ENCODE data around the gene TSPAN9. TPM values are rescaled to one million over a fixed set of nuclear protein-coding genes. Genes with fewer than 3 reads are reported as not detected.

The TSPAN9 gene
- total and polyA plus RNA-seq, 2 of the 4 experiments (the other 2 are of a cell fraction): 17.7 to 39.1 TPM

- dilution Hi-C loops (cut with HindIII; ENCODE audit: low sequenced_read_pairs, unreplicated experiment): no loop called here
- ChIA-PET POLR2A (ENCODE audit: unreplicated experiment) (interaction anchor here (0.6 kb wide), 1 partner anchor 15 kb away, joined by 4 read pairs; no protein-coding TSS in a partner anchor), CTCF (interaction anchor here (0.6 kb wide), 1 partner anchor 32 kb away, joined by 6 read pairs; no protein-coding TSS in a partner anchor)
- no peak overlapping the region for H3K4ac ChIP-seq (ENCODE audit: low read depth, low read length)
- H3K9me1 ChIP-seq (ENCODE audit: insufficient read depth, low read length): peaks cover 7% of the 10 kb centered on the region; the same call in 1 of the 2 replicates
- H3K23ac ChIP-seq (ENCODE audit: low read depth, low read length): no peak overlapping the region
- H2BK20ac ChIP-seq (ENCODE audit: low read depth, low read length): no peak overlapping the region
- no peak overlapping the region for H2BK120ac ChIP-seq (ENCODE audit: low read depth, low read length)
- no peak overlapping the region for H3K18ac ChIP-seq (ENCODE audit: low read depth, low read length)
- no peak overlapping the region for H3K4me3 ChIP-seq (ENCODE audit: insufficient read depth, low read depth, low read length)
- no peaks in the 10 kb centered on the region for H3K27me3 ChIP-seq (ENCODE audit: control insufficient read depth, insufficient read depth, low read length)
- no TSS peak for BruUV-seq (replicated peaks)
- WGBS, 2 experiments (ENCODE audit: extremely low coverage in 2 of 2, insufficient read length in 1 of 2): 83% methylated on average over 4 of the region's 17 CpGs; no CpG with 5 or more reads in 1 of the 2 experiments
- H3K4me2 ChIP-seq (ENCODE audit: low read depth, low read length): no peak overlapping the region
- no peak overlapping the region for H4K91ac ChIP-seq (ENCODE audit: insufficient read depth, low read depth, low read length)
- no peak overlapping the region for H4K8ac ChIP-seq (ENCODE audit: low read depth in 2 of 2, low read length in 2 of 2)
- no peak overlapping the region for H3K14ac ChIP-seq (replicated peaks; ENCODE audit: low read depth, low read length)
- H2BK5ac ChIP-seq (ENCODE audit: low read depth, low read length, poor library complexity, severe bottlenecking): no peak overlapping the region
- in situ Hi-C loops (cut with MboI; ENCODE audit: low sequenced_read_pairs): no loop called here
- no peak overlapping the region for H3K9ac ChIP-seq (ENCODE audit: low read depth, low read length)
- no peak overlapping the region for H2BK15ac ChIP-seq (ENCODE audit: low read depth, low read length)
- no peak overlapping the region for H3K56ac ChIP-seq (ENCODE audit: extremely low read depth, insufficient read depth, low read length)
- intact Hi-C loops (cut with micrococcal nuclease): no loop called here
- H4K20me1 ChIP-seq (ENCODE audit: insufficient read depth, low read length): peaks cover 7% of the 10 kb centered on the region
- H3K36me3 ChIP-seq (ENCODE audit: control insufficient read depth, insufficient read depth, low read length): peaks cover 5% of the 10 kb centered on the region
- no peak overlapping the region for H4K5ac ChIP-seq (ENCODE audit: low read depth, low read length)
- no peak overlapping the region for H3K27ac ChIP-seq (ENCODE audit: insufficient read depth, low read length)
- ATAC-seq (ENCODE audit: low read depth) (no peak), DNase-seq (no peak)
- no peak overlapping the region for H2AK9ac ChIP-seq (replicated peaks; ENCODE audit: low read depth, low read length, poor library complexity)
- TF ChIP-seq RAD21 (IDR thresholded peaks at IDR 0.05; ENCODE audit: low read length): no peak
- TF ChIP-seq, protein P1, sequence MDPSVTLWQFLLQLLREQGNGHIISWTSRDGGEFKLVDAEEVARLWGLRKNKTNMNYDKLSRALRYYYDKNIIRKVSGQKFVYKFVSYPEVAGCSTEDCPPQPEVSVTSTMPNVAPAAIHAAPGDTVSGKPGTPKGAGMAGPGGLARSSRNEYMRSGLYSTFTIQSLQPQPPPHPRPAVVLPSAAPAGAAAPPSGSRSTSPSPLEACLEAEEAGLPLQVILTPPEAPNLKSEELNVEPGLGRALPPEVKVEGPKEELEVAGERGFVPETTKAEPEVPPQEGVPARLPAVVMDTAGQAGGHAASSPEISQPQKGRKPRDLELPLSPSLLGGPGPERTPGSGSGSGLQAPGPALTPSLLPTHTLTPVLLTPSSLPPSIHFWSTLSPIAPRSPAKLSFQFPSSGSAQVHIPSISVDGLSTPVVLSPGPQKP (IDR thresholded peaks at IDR 0.05; ENCODE audit: borderline replicate concordance, low read depth, low read length): no peak
- TF ChIP-seq POLR2A (IDR thresholded peaks at IDR 0.05; ENCODE audit: low read depth, low read length): no peak
- TF ChIP-seq MXI1 (IDR thresholded peaks at IDR 0.05; ENCODE audit: borderline replicate concordance, low read depth, low read length): no peak
- no peak for TF ChIP-seq CTCF (conservative IDR thresholded peaks at IDR 0.05; ENCODE audit: low read depth, low read length)
- H3K79me1 ChIP-seq (ENCODE audit: low read depth in 1 of 2, low read length in 2 of 2): peaks cover 0 to 12% of the 10 kb centered on the region in 2 experiments; a peak in 2 of 4 replicates
- no peaks in the 10 kb centered on the region for H3K4me1 ChIP-seq (ENCODE audit: control insufficient read depth, insufficient read depth, low read length)
- no peaks in the 10 kb centered on the region for H3K9me3 ChIP-seq (ENCODE audit: control insufficient read depth, insufficient read depth, low read length)
- no peak overlapping the region for H2AK5ac ChIP-seq (ENCODE audit: low read depth, low read length)
- H2AFZ ChIP-seq (replicated peaks; ENCODE audit: low read length, poor library complexity): no peak overlapping the region
These were observed 13.3 kb downstream of the TSPAN9 start for GRCh38 chr12:3090240-3091037.
